Measurements from ENCODE around the gene IKZF2. TPM values are rescaled to one million over a fixed set of nuclear protein-coding genes. Genes with fewer than 3 reads are reported as not detected.

IKZF2 gene
- total and polyA plus RNA-seq, 5 donors from 2014 or later = 26.8 to 225 (median 35.3) TPM

GRCh38 chr2:212956665-212957607, 194.5 kb downstream of the IKZF2 start:
- Histone ChIP-seq H3K9me3 (ENCODE audit: control insufficient read depth in 2 of 2, low read length in 2 of 2) (no peaks in the 10 kb centered on the region), H3K27me3 (ENCODE audit: control insufficient read depth, insufficient read depth, low read length) (no peaks in the 10 kb centered on the region), H3K4me1 (ENCODE audit: control insufficient read depth, insufficient read depth, low read length, poor library complexity, severe bottlenecking) (peaks cover 47% of the 10 kb centered on the region), H3K27ac (ENCODE audit: insufficient read depth, low read length, poor library complexity, severe bottlenecking) (peak overlapping the region; percentile 71), H3K36me3 (ENCODE audit: control insufficient read depth, insufficient read depth, low read length) (peaks cover 25% of the 10 kb centered on the region), H3K4me3 (ENCODE audit: low read depth, low read length) (peak overlapping the region; percentile 67)
- peaks cover 37% of the 10 kb centered on the region for H3K36me3 Mint-ChIP-seq
- H3K9me3 Mint-ChIP-seq = peaks cover 0 to 7% (median 0%) of the 10 kb centered on the region in 7 donors
- DNase-seq (peak in 1 of 3 donors; percentile 27), ATAC-seq (ENCODE audit: low read depth in 2 of 2) (no peak)
- H3K4me1 Mint-ChIP-seq = peaks cover 54 to 74% (median 62%) of the 10 kb centered on the region in 4 donors
- no peaks in the 10 kb centered on the region for H3K27me3 Mint-ChIP-seq
- H3K27ac Mint-ChIP-seq = peak overlapping the region; percentile 51 to 92 (median 88)
- peak overlapping the region; percentile 59 to 73 (median 66) for H3K4me3 Mint-ChIP-seq

GRCh38 chr2:212953170-212953920, 198.1 kb downstream of the IKZF2 start:
- no peak for DNase-seq
- Histone ChIP-seq H3K9me3 (ENCODE audit: control insufficient read depth in 2 of 2, low read length in 2 of 2) (no peaks in the 10 kb centered on the region), H3K36me3 (ENCODE audit: control insufficient read depth, insufficient read depth, low read length) (peaks cover 36% of the 10 kb centered on the region), H3K27me3 (ENCODE audit: control insufficient read depth, insufficient read depth, low read length) (no peaks in the 10 kb centered on the region), H3K27ac (ENCODE audit: insufficient read depth, low read length, poor library complexity, severe bottlenecking) (no peak overlapping the region), H3K4me1 (ENCODE audit: control insufficient read depth, insufficient read depth, low read length, poor library complexity, severe bottlenecking) (peaks cover 19% of the 10 kb centered on the region), H3K4me3 (ENCODE audit: low read depth, low read length) (no peak overlapping the region)
- Mint-ChIP-seq H3K27me3 (no peaks in the 10 kb centered on the region), H3K27ac (peak overlapping the region in 2 of 3 donors; percentile 27 to 33), H3K36me3 (peaks cover 40% of the 10 kb centered on the region), H3K4me1 (peaks cover 35 to 44% (median 42%) of the 10 kb centered on the region in 4 donors), H3K9me3 (peaks cover 0 to 7% (median 0%) of the 10 kb centered on the region in 7 donors), H3K4me3 (peak overlapping the region in 1 of 4 donors; percentile 7)
- ATAC-seq (ENCODE audit: low read depth in 2 of 2) = no peak

GRCh38 chr2:212949786-212950185, 201.6 kb downstream of the IKZF2 start:
- Histone ChIP-seq H3K4me1 (ENCODE audit: control insufficient read depth, insufficient read depth, low read length, poor library complexity, severe bottlenecking) (no peaks in the 10 kb centered on the region), H3K9me3 (ENCODE audit: control insufficient read depth in 2 of 2, low read length in 2 of 2) (no peaks in the 10 kb centered on the region), H3K36me3 (ENCODE audit: control insufficient read depth, insufficient read depth, low read length) (peaks cover 44% of the 10 kb centered on the region), H3K27ac (ENCODE audit: insufficient read depth, low read length, poor library complexity, severe bottlenecking) (no peak overlapping the region), H3K4me3 (ENCODE audit: low read depth, low read length) (no peak overlapping the region), H3K27me3 (ENCODE audit: control insufficient read depth, insufficient read depth, low read length) (no peaks in the 10 kb centered on the region)
- H3K27ac Mint-ChIP-seq = no peak overlapping the region
- H3K4me3 Mint-ChIP-seq = no peak overlapping the region
- H3K4me1 Mint-ChIP-seq = peaks cover 19 to 37% (median 30%) of the 10 kb centered on the region in 4 donors
- ATAC-seq (ENCODE audit: low read depth in 2 of 2) (no peak), DNase-seq (no peak)
- H3K36me3 Mint-ChIP-seq = peaks cover 45% of the 10 kb centered on the region
- H3K27me3 Mint-ChIP-seq = no peaks in the 10 kb centered on the region
- H3K9me3 Mint-ChIP-seq = peaks cover 0 to 7% (median 0%) of the 10 kb centered on the region in 7 donors

Other genes with a start within 250 kb of the IKZF2 start
- 7.7 TPM for gene SPAG16, start 132.9 kb upstream of the IKZF2 start, total RNA-seq
- gene SPAG16, start 132.9 kb upstream of the IKZF2 start, polyA plus RNA-seq = 10 to 100 TPM; 18.5 to 21.1 (median 19.5) TPM

Measured in CD4-positive, CD25-positive, alpha-beta regulatory T cell (primary cell).